ENCODE results near the gene ADRA2B.
A peak's percentile ranks its signal among the peaks of the same experiment; 100 is the strongest.

Gene ADRA2B

DNA sequence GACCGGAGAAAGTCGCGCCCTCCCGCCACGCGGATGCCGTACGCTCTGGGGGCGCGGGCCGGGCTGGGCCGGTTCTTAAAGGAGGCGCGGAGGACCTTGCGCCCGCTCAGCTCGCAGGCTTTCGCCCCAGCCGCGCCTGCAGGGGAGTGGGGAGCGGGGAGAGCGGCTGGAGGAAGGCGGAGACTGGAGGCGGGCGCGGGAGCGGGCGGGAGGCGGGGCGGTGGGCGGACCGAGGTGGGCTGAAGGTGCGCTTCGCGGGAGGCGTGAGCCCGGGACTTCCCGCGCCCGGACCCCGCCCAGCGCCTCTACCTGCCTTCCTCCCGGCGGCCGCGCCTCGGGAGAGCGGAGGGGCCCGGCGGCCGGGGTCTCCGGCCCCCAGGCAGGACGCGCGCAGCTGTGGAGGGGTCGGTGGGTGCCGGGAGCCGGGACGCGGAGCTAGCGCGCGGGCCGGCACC is at the start of gene ADRA2B:
Gene ADRA2B (minus strand): TSS at position 148 of the 455 bp plus-strand sequence. CDS start 422 bp downstream, outside the sequence.
- Histone ChIP-seq H3K4me3 (ENCODE audit: low read depth, low read length, poor library complexity, severe bottlenecking) (peak within 1 kb of the TSS; percentile 64), H3F3A (ENCODE audit: insufficient read depth, low read length) (no peaks in the 10 kb centered on the region), H3K9ac (ENCODE audit: low read length) (peak within 1 kb of the TSS; percentile 56), H3K4me2 (ENCODE audit: low read length) (peak within 1 kb of the TSS; percentile 77), H3K9me2 (ENCODE audit: low read depth, low read length) (no peaks in the 10 kb centered on the region), H3K27ac (ENCODE audit: low read depth, low read length, poor library complexity, severe bottlenecking) (no peak within 1 kb of the TSS), H3K9me3 (ENCODE audit: low read length) (no peaks in the 10 kb centered on the region), H3K79me2 (ENCODE audit: insufficient read depth, low read length) (no peaks in the 10 kb centered on the region), H3K36me3 (ENCODE audit: insufficient read depth, low read length) (no peaks in the 10 kb centered on the region), H2AFZ (ENCODE audit: low read length) (no peak within 1 kb of the TSS), H3K27me3 (ENCODE audit: insufficient read depth, low read length) (peaks cover 5% of the 10 kb centered on the region; the same call in 1 of the 2 replicates), H3K4me1 (ENCODE audit: insufficient read depth, low read length, severe bottlenecking) (peaks cover 8% of the 10 kb centered on the region), H4K20me1 (ENCODE audit: insufficient read depth, low read length) (no peaks in the 10 kb centered on the region)
- TF ChIP-seq, protein P1, sequence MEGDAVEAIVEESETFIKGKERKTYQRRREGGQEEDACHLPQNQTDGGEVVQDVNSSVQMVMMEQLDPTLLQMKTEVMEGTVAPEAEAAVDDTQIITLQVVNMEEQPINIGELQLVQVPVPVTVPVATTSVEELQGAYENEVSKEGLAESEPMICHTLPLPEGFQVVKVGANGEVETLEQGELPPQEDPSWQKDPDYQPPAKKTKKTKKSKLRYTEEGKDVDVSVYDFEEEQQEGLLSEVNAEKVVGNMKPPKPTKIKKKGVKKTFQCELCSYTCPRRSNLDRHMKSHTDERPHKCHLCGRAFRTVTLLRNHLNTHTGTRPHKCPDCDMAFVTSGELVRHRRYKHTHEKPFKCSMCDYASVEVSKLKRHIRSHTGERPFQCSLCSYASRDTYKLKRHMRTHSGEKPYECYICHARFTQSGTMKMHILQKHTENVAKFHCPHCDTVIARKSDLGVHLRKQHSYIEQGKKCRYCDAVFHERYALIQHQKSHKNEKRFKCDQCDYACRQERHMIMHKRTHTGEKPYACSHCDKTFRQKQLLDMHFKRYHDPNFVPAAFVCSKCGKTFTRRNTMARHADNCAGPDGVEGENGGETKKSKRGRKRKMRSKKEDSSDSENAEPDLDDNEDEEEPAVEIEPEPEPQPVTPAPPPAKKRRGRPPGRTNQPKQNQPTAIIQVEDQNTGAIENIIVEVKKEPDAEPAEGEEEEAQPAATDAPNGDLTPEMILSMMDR (IDR thresholded peaks at IDR 0.05; ENCODE audit: low read length): no peak
- no peak for TF ChIP-seq EZH2 (IDR thresholded peaks at IDR 0.05; ENCODE audit: borderline replicate concordance, low read length)

DNA sequence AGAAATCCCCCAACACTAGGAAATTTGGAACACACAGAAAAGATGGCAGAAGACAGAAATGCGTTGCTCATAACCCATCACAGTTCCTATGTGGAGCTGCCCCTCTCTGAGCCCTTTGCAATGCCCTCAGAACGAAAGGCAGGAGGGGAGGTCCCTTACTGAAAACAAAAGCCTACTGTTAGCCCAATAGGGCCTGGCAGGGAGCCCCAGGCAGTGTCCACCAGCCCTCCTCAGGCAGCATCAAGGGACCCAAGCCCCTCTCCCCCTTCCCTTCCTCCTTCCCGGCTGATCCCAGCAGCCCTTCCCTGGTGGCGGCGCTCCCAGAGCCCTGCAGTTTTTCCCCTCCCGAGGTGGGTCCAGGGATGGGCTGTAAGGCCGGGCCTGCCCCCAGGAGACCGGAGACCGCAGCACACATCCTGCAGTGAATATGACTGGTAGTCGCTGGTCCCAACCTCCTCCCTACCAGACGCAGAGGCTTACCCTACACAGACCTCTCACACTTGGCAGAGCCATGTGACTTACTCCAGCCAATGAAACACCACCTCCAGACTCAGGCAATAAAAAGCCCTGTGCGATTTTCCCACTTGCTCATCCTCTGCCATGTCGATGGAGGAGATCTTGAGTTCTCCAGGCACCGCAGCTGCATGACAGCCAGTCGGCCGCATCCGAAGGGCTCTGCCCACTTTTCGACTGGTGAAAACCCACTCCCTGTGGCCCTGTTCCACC is 48.3 kb upstream of the ADRA2B start:
- Histone ChIP-seq H3K9ac (ENCODE audit: low read length) (peak overlapping the region; percentile 70), H3K9me3 (ENCODE audit: low read length) (no peaks in the 10 kb centered on the region), H2AFZ (ENCODE audit: low read length) (peak overlapping the region; percentile 97; the same call in 1 of the 2 replicates), H3K36me3 (ENCODE audit: insufficient read depth, low read length) (peaks cover 6% of the 10 kb centered on the region; the same call in 1 of the 2 replicates), H3F3A (ENCODE audit: insufficient read depth, low read length) (peaks cover 4% of the 10 kb centered on the region; the same call in 1 of the 2 replicates), H3K79me2 (ENCODE audit: insufficient read depth, low read length) (no peaks in the 10 kb centered on the region), H4K20me1 (ENCODE audit: insufficient read depth, low read length) (no peaks in the 10 kb centered on the region), H3K4me1 (ENCODE audit: insufficient read depth, low read length, severe bottlenecking) (peaks cover 35% of the 10 kb centered on the region), H3K4me3 (ENCODE audit: low read depth, low read length, poor library complexity, severe bottlenecking) (peak overlapping the region; percentile 52), H3K27me3 (ENCODE audit: insufficient read depth, low read length) (no peaks in the 10 kb centered on the region), H3K4me2 (ENCODE audit: low read length) (peak overlapping the region; percentile 76), H3K9me2 (ENCODE audit: low read depth, low read length) (no peaks in the 10 kb centered on the region), H3K27ac (ENCODE audit: low read depth, low read length, poor library complexity, severe bottlenecking) (peak overlapping the region; percentile 90)
- no peak for TF ChIP-seq EZH2 (IDR thresholded peaks at IDR 0.05; ENCODE audit: borderline replicate concordance, low read length)
- TF ChIP-seq, protein P1 (IDR thresholded peaks at IDR 0.05; ENCODE audit: low read length): no peak

DNA sequence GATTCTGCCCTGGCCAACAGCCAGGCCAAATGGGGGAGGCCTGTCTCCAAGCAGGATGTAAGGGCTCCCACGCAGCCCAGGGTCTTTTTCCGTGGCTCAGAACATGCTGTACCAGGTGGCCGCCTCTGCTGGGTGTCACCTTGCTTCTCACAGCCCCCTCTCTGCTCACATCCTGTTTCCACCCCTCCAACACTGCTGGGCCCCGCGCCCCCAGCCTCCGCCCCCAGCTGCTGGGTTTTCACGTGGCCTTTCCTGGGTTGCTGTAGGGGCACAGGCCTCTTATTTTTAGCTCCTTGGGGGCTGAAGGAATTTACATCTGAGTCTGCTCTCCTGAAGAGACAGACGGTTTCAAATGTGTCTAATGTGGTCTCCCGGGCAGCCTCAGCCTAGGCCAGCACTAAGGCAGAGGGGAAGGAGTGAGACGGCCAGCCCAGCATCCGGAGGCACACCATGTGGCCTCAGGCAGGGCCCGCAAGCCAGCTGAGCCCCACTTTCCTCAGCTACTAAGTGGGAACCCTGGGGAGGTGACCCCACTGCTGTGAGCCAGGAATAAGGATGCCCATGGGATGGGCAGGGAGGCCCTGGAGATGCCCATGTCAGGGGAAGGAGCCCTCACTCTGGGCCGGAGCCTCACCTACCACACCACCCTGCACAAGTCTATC is 47.5 kb upstream of the ADRA2B start:
- Histone ChIP-seq H3K27ac (ENCODE audit: low read depth, low read length, poor library complexity, severe bottlenecking) (peak overlapping the region; percentile 90), H3K4me3 (ENCODE audit: low read depth, low read length, poor library complexity, severe bottlenecking) (peak overlapping the region; percentile 52), H3K27me3 (ENCODE audit: insufficient read depth, low read length) (no peaks in the 10 kb centered on the region), H3K36me3 (ENCODE audit: insufficient read depth, low read length) (peaks cover 6% of the 10 kb centered on the region; the same call in 1 of the 2 replicates), H3K9ac (ENCODE audit: low read length) (peak overlapping the region; percentile 70), H3K4me2 (ENCODE audit: low read length) (peak overlapping the region; percentile 76), H3K9me3 (ENCODE audit: low read length) (no peaks in the 10 kb centered on the region), H3F3A (ENCODE audit: insufficient read depth, low read length) (peaks cover 4% of the 10 kb centered on the region; the same call in 1 of the 2 replicates), H2AFZ (ENCODE audit: low read length) (no peak overlapping the region), H3K79me2 (ENCODE audit: insufficient read depth, low read length) (no peaks in the 10 kb centered on the region), H3K4me1 (ENCODE audit: insufficient read depth, low read length, severe bottlenecking) (peaks cover 35% of the 10 kb centered on the region), H3K9me2 (ENCODE audit: low read depth, low read length) (no peaks in the 10 kb centered on the region), H4K20me1 (ENCODE audit: insufficient read depth, low read length) (no peaks in the 10 kb centered on the region)
- no peak for TF ChIP-seq EZH2 (IDR thresholded peaks at IDR 0.05; ENCODE audit: borderline replicate concordance, low read length)
- TF ChIP-seq, protein P1 (IDR thresholded peaks at IDR 0.05; ENCODE audit: low read length): no peak

Data from OCI-LY1 (cell line).